ENCODE results near the gene SOCS7.

Gene SOCS7

GRCh38 chr17:38442548-38442947 lies 90.9 kb downstream of the SOCS7 start:
- peak; percentile 44 for DNase-seq

GRCh38 chr17:38443356-38444031 lies 91.8 kb downstream of the SOCS7 start:
- no peak for DNase-seq

GRCh38 chr17:38444151-38444550 lies 92.5 kb downstream of the SOCS7 start:
- DNase-seq: peak; percentile 70

GRCh38 chr17:38447502-38448085 lies 96.0 kb downstream of the SOCS7 start:
- no peak for DNase-seq

- DNase-seq: no peak
Observed at GRCh38 chr17:38448208-38448771, 96.6 kb downstream of the SOCS7 start.

- peak; percentile 59 for DNase-seq
Observed at GRCh38 chr17:38449364-38449763, 97.7 kb downstream of the SOCS7 start.

GRCh38 chr17:38450557-38451029 lies 98.9 kb downstream of the SOCS7 start:
- no peak for DNase-seq

GRCh38 chr17:38451030-38451839 lies 99.6 kb downstream of the SOCS7 start:
- DNase-seq: peak; percentile 94

GRCh38 chr17:38451840-38452529 lies 100.3 kb downstream of the SOCS7 start:
- DNase-seq: peak; percentile 97

- no peak for DNase-seq
Observed at GRCh38 chr17:38452719-38453118, 101.1 kb downstream of the SOCS7 start.

GRCh38 chr17:38453951-38454421 lies 102.3 kb downstream of the SOCS7 start:
- DNase-seq: peak; percentile 83

- peak; percentile 77 for DNase-seq
Observed at GRCh38 chr17:38454532-38454931, 102.9 kb downstream of the SOCS7 start.
